CD4-positive, alpha-beta memory T cell (primary cell): ENCODE measurements around the gene PLCG2. TPM values are rescaled to one million over a fixed set of nuclear protein-coding genes. Genes with fewer than 3 reads are reported as not detected.

Experiments
- CTCF ChIA-PET: fragments of 350-600 bp; sonication (Branson Sonifier 250); formaldehyde crosslinking; loops from one replicate; lab custom pipeline; 2021; ENCODE audit warnings: inconsistent platforms; ENCODE audit not compliant: partially characterized antibody; lab: Charles Lee
- POLR2A ChIA-PET: fragments of 350-600 bp; sonication (Branson Sonifier 250); formaldehyde crosslinking; loops from one replicate; lab custom pipeline; 2021; ENCODE audit not compliant: partially characterized antibody; lab: Charles Lee
- DNase-seq, 5 donors: peaks; one replicate each; pipeline versions ENCODE4 v3.0.0 to v3.0.0-alpha.2; 2020 to 2022; ENCODE audit warnings: mixed read lengths in 1 of 5
- H3K27ac ChIP-seq: one replicate; pipeline ENCODE4 v1.7.0; 2013; ENCODE audit warnings: low read depth, low read length
- H3K27me3 ChIP-seq: 2 replicates; pipeline ENCODE4 v1.7.0; 2013; ENCODE audit warnings: mild to moderate bottlenecking, low read length, moderate library complexity; ENCODE audit not compliant: insufficient read depth
- H3K36me3 ChIP-seq: 2 replicates; pipeline ENCODE4 v1.7.0; 2013; ENCODE audit warnings: mild to moderate bottlenecking, low read length, moderate library complexity; ENCODE audit not compliant: insufficient read depth
- H3K4me1 ChIP-seq: 2 replicates; pipeline ENCODE4 v1.7.0; 2013; ENCODE audit warnings: mild to moderate bottlenecking, low read length, moderate library complexity; ENCODE audit not compliant: insufficient read depth
- H3K4me3 ChIP-seq, 2 donors: one replicate each; pipeline ENCODE4 v1.7.0; 2013; ENCODE audit warnings: low read length in 2 of 2, mild to moderate bottlenecking in 1 of 2
- H3K9me3 ChIP-seq, 2 donors: one replicate each; pipeline ENCODE4 v1.7.0; 2013; ENCODE audit warnings: low read length in 2 of 2, control low read depth in 1 of 2; ENCODE audit not compliant: control insufficient read depth in 1 of 2
- H3K27ac Mint-ChIP-seq, 7 donors: one replicate each; pipeline ENCODE4 v1.8.0; 2020 to 2021; ENCODE audit warnings: mixed read lengths in 7 of 7, mild to moderate bottlenecking in 6 of 7, inconsistent platforms in 3 of 7, moderate library complexity in 3 of 7
- H3K27me3 Mint-ChIP-seq, 2 donors: one replicate each; pipeline ENCODE4 v1.8.0; 2020 to 2021; ENCODE audit warnings: mixed read lengths in 2 of 2
- H3K36me3 Mint-ChIP-seq, 2 donors: one replicate each; pipeline ENCODE4 v1.8.0; 2020 to 2021; ENCODE audit warnings: mixed read lengths in 2 of 2, inconsistent platforms in 1 of 2, mild to moderate bottlenecking in 1 of 2
- H3K4me1 Mint-ChIP-seq, 4 donors: one replicate each; pipeline ENCODE4 v1.8.0; 2020 to 2021; ENCODE audit warnings: mixed read lengths in 4 of 4, mild to moderate bottlenecking in 1 of 4
- H3K4me3 Mint-ChIP-seq, 8 donors: one replicate each; pipeline ENCODE4 v1.8.0; 2020 to 2021; ENCODE audit warnings: mixed read lengths in 8 of 8, mild to moderate bottlenecking in 7 of 8, moderate library complexity in 6 of 8, inconsistent platforms in 3 of 8
- H3K9me3 Mint-ChIP-seq, 8 donors: one replicate each; pipeline ENCODE4 v1.8.0; 2020 to 2021; ENCODE audit warnings: mixed read lengths in 8 of 8, mild to moderate bottlenecking in 5 of 8, inconsistent platforms in 3 of 8, moderate library complexity in 1 of 8
- intact Hi-C: fragments of 100-400 bp; cut with micrococcal nuclease; formaldehyde crosslinking; loops from one replicate; pipeline ENCODE4 v1.15.1; 2023
- polyA plus RNA-seq, 2 donors: library from polyadenylated mRNA; unstranded; fragments of 300-500 nt; fragmentation: Illumina TruSeq; gene quantifications; one replicate each; pipeline ENCODE4 v1.2.3, GENCODE V29; 2021
- total RNA-seq, 2 experiments: library from RNA; stranded (reverse); gene quantifications; one replicate each; pipeline ENCODE4 v1.2.3, GENCODE V29; 2021

The PLCG2 gene
- total and polyA plus RNA-seq, 4 experiments from 2014 or later, result 0.63 to 2.4 (median 2.1) TPM

- intact Hi-C loops, result loop anchor here (5.0 kb wide), 1 partner anchor 521 kb away; no protein-coding TSS in a partner anchor
Observed at GRCh38 chr16:81888520-81889394, 109.7 kb downstream of the PLCG2 start.

GRCh38 chr16:81891736-81892364 is 112.8 kb downstream of the PLCG2 start:
- no peak for DNase-seq
- peak overlapping the region in 1 of 7 donors; percentile 78 for H3K27ac Mint-ChIP-seq
- intact Hi-C loops, result loop anchor here (2.0 kb wide), 1 partner anchor 171 kb away; no protein-coding TSS in a partner anchor

More at GRCh38 chr16:81888520-81889394, 109.7 kb downstream of the PLCG2 start:
- no peaks in the 10 kb centered on the region for H3K9me3 ChIP-seq
- H3K27me3 ChIP-seq, result no peaks in the 10 kb centered on the region
- Mint-ChIP-seq H3K4me1 (no peaks in the 10 kb centered on the region), H3K27ac (peak overlapping the region in 1 of 7 donors; percentile 27), H3K36me3 (no peaks in the 10 kb centered on the region), H3K27me3 (peaks cover 0 to 2% of the 10 kb centered on the region in 2 donors), H3K9me3 (no peaks in the 10 kb centered on the region), H3K4me3 (no peak overlapping the region)
- POLR2A ChIA-PET, result no interaction called here
- H3K36me3 ChIP-seq, result no peaks in the 10 kb centered on the region
- no peak overlapping the region for H3K4me3 ChIP-seq
- CTCF ChIA-PET, result interaction anchor here (1.2 to 9.2 kb wide), 7 partner anchors 8 to 342 kb away, joined by 3 to 79 read pairs (median 6); no protein-coding TSS in a partner anchor
- DNase-seq, result no peak
- H3K4me1 ChIP-seq, result no peaks in the 10 kb centered on the region
- H3K27ac ChIP-seq, result no peak overlapping the region

DNA sequence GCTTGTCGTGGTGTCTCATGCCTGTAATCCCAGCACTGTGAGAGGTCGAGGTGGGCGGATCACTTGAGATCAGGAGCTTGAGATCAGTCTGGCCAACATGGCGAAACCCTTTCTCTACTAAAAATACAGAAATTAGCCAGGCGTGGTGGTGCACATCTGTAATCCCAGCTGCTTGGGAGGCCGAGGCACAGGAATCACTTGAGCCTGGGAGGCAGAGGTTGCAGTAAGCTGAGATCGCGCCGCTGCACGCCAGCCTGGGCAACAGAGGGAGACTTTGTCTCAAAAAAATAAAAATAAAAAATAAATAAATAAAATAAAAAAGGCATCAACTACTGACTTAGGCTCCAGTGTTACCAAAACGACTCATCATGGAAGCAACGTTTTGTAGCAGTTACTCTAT is 115.5 kb downstream of the PLCG2 start:
- Histone ChIP-seq H3K27me3 (no peaks in the 10 kb centered on the region), H3K9me3 (no peaks in the 10 kb centered on the region), H3K27ac (no peak overlapping the region), H3K36me3 (no peaks in the 10 kb centered on the region), H3K4me1 (no peaks in the 10 kb centered on the region), H3K4me3 (no peak overlapping the region)
- intact Hi-C loops, result no loop called here
- POLR2A ChIA-PET, result no interaction called here
- Mint-ChIP-seq H3K27me3 (no peaks in the 10 kb centered on the region), H3K27ac (no peak overlapping the region), H3K36me3 (no peaks in the 10 kb centered on the region), H3K4me3 (no peak overlapping the region), H3K9me3 (no peaks in the 10 kb centered on the region), H3K4me1 (no peaks in the 10 kb centered on the region)
- DNase-seq, result no peak
- CTCF ChIA-PET, result interaction anchor here (1.5 to 3.9 kb wide), 2 partner anchors 8 to 335 kb away, joined by 4 to 18 read pairs; no protein-coding TSS in a partner anchor

More at GRCh38 chr16:81891736-81892364, 112.8 kb downstream of the PLCG2 start:
- Histone ChIP-seq H3K9me3 (no peaks in the 10 kb centered on the region), H3K27me3 (no peaks in the 10 kb centered on the region), H3K27ac (no peak overlapping the region), H3K4me3 (no peak overlapping the region), H3K4me1 (no peaks in the 10 kb centered on the region), H3K36me3 (no peaks in the 10 kb centered on the region)
- ChIA-PET POLR2A (no interaction called here), CTCF (interaction anchor here (0.9 to 9.2 kb wide), 4 partner anchors 10 to 339 kb away, joined by 3 to 79 read pairs (median 42); no protein-coding TSS in a partner anchor)
- H3K9me3 Mint-ChIP-seq, result no peaks in the 10 kb centered on the region
- H3K36me3 Mint-ChIP-seq, result no peaks in the 10 kb centered on the region
- H3K4me1 Mint-ChIP-seq, result no peaks in the 10 kb centered on the region
- H3K27me3 Mint-ChIP-seq, result peaks cover 0 to 2% of the 10 kb centered on the region in 2 donors
- no peak overlapping the region for H3K4me3 Mint-ChIP-seq

- no peaks in the 10 kb centered on the region for H3K4me1 Mint-ChIP-seq
- H3K27me3 Mint-ChIP-seq, result no peaks in the 10 kb centered on the region
- no peaks in the 10 kb centered on the region for H3K36me3 ChIP-seq
- no peak for DNase-seq
- H3K4me3 ChIP-seq, result no peak overlapping the region
- intact Hi-C loops, result no loop called here
- H3K27me3 ChIP-seq, result no peaks in the 10 kb centered on the region
- H3K4me3 Mint-ChIP-seq, result no peak overlapping the region
- POLR2A ChIA-PET, result no interaction called here
- H3K27ac ChIP-seq, result no peak overlapping the region
- H3K27ac Mint-ChIP-seq, result no peak overlapping the region
- no peaks in the 10 kb centered on the region for H3K9me3 ChIP-seq
- no peaks in the 10 kb centered on the region for H3K4me1 ChIP-seq
- no peaks in the 10 kb centered on the region for H3K36me3 Mint-ChIP-seq
- H3K9me3 Mint-ChIP-seq, result no peaks in the 10 kb centered on the region
- CTCF ChIA-PET, result no interaction called here
Observed at GRCh38 chr16:81896902-81897301, 117.8 kb downstream of the PLCG2 start.

- Histone ChIP-seq H3K9me3 (no peaks in the 10 kb centered on the region), H3K27me3 (no peaks in the 10 kb centered on the region), H3K36me3 (no peaks in the 10 kb centered on the region), H3K27ac (no peak overlapping the region), H3K4me3 (no peak overlapping the region), H3K4me1 (no peaks in the 10 kb centered on the region)
- H3K27me3 Mint-ChIP-seq, result no peaks in the 10 kb centered on the region
- intact Hi-C loops, result no loop called here
- ChIA-PET POLR2A (no interaction called here), CTCF (no interaction called here)
- peaks cover 0 to 3% (median under 1%) of the 10 kb centered on the region in 8 donors for H3K9me3 Mint-ChIP-seq
- no peak overlapping the region for H3K4me3 Mint-ChIP-seq
- no peaks in the 10 kb centered on the region for H3K4me1 Mint-ChIP-seq
- no peak overlapping the region for H3K27ac Mint-ChIP-seq
- DNase-seq, result no peak
- H3K36me3 Mint-ChIP-seq, result no peaks in the 10 kb centered on the region
Observed at GRCh38 chr16:81899601-81900000, 120.5 kb downstream of the PLCG2 start.

- H3K27me3 Mint-ChIP-seq, result no peaks in the 10 kb centered on the region
- H3K27ac ChIP-seq, result no peak overlapping the region
- DNase-seq, result no peak
- H3K9me3 ChIP-seq, result no peaks in the 10 kb centered on the region
- no peak overlapping the region for H3K4me3 Mint-ChIP-seq
- H3K4me3 ChIP-seq, result no peak overlapping the region
- no peaks in the 10 kb centered on the region for H3K36me3 ChIP-seq
- intact Hi-C loops, result no loop called here
- no peaks in the 10 kb centered on the region for H3K4me1 Mint-ChIP-seq
- H3K9me3 Mint-ChIP-seq, result peaks cover 0 to 4% (median under 1%) of the 10 kb centered on the region in 8 donors
- H3K4me1 ChIP-seq, result no peaks in the 10 kb centered on the region
- H3K36me3 Mint-ChIP-seq, result no peaks in the 10 kb centered on the region
- no peaks in the 10 kb centered on the region for H3K27me3 ChIP-seq
- ChIA-PET POLR2A (no interaction called here), CTCF (interaction anchor here (4.3 kb wide), 1 partner anchor 7 kb away, joined by 18 read pairs; no protein-coding TSS in a partner anchor)
- no peak overlapping the region for H3K27ac Mint-ChIP-seq
Observed at GRCh38 chr16:81900014-81900413, 120.9 kb downstream of the PLCG2 start.

- no peaks in the 10 kb centered on the region for H3K36me3 ChIP-seq
- CTCF ChIA-PET, result interaction anchor here (4.3 kb wide), 1 partner anchor 7 kb away, joined by 18 read pairs; no protein-coding TSS in a partner anchor
- peaks cover 0 to 4% (median under 1%) of the 10 kb centered on the region in 8 donors for H3K9me3 Mint-ChIP-seq
Observed at GRCh38 chr16:81900456-81900855, 121.4 kb downstream of the PLCG2 start.

More at GRCh38 chr16:81900456-81900855, 121.4 kb downstream of the PLCG2 start:
- Histone ChIP-seq H3K27ac (no peak overlapping the region), H3K9me3 (no peaks in the 10 kb centered on the region), H3K4me1 (no peaks in the 10 kb centered on the region), H3K4me3 (no peak overlapping the region), H3K27me3 (no peaks in the 10 kb centered on the region)
- Mint-ChIP-seq H3K27me3 (no peaks in the 10 kb centered on the region), H3K4me1 (no peaks in the 10 kb centered on the region), H3K4me3 (no peak overlapping the region), H3K27ac (no peak overlapping the region), H3K36me3 (no peaks in the 10 kb centered on the region)
- POLR2A ChIA-PET, result no interaction called here
- no peak for DNase-seq
- intact Hi-C loops, result no loop called here
